GM23248 (cell line): ENCODE results near the gene SNX25.

Experiments used
- EZH2 ChIP-seq: fragments of 200-600 bp; sonication (generic); IDR thresholded peaks from 2 replicates; pipeline ENCODE4 v1.6.1; 2018; ENCODE audit warnings: antibody characterized with exemption, mild to moderate bottlenecking; ENCODE audit not compliant: insufficient read depth, poor library complexity, severe bottlenecking
- EZH2phosphoT487 ChIP-seq: fragments of 200-600 bp; sonication (generic); IDR thresholded peaks from 2 replicates; pipeline ENCODE4 v1.6.1; 2018; ENCODE audit warnings: antibody characterized with exemption, moderate library complexity, mild to moderate bottlenecking, low read depth; ENCODE audit not compliant: insufficient read depth

- TF ChIP-seq EZH2 (no peak), EZH2phosphoT487 (no peak)
These were observed 149.6 kb downstream of the SNX25 start for GRCh38 chr4:185358959-185359358.
